Measurements from ENCODE around the gene CCDC73. TPM values are rescaled to one million over a fixed set of nuclear protein-coding genes. Genes with fewer than 3 reads are reported as not detected.

Gene CCDC73
- total and polyA plus RNA-seq, 4 donors = 0.02 to 0.50 (median 0.33) TPM

- H3K36me3 ChIP-seq (ENCODE audit: control insufficient read depth in 4 of 4, insufficient read depth in 3 of 4, low read depth in 1 of 4, low read length in 3 of 4) = no peaks in the 10 kb centered on the region
- no peak overlapping the region for H3K9ac ChIP-seq (ENCODE audit: low read depth in 1 of 2, low read length in 2 of 2)
- DNase-seq (ENCODE audit: low spot score) = no peak
- H3K27me3 ChIP-seq (ENCODE audit: control insufficient read depth in 4 of 4, insufficient read depth in 4 of 4, low read length in 3 of 4) = no peaks in the 10 kb centered on the region
- WGBS = 92% methylated on average over 4 of the region's 4 CpGs
- TF ChIP-seq JUND (IDR thresholded peaks at IDR 0.05) (no peak), TAF1 (conservative IDR thresholded peaks at IDR 0.05) (no peak), EGR1 (IDR thresholded peaks at IDR 0.05; ENCODE audit: low read depth in 2 of 2) (no peak), FOXA1 (IDR thresholded peaks at IDR 0.05) (no peak), YY1 (IDR thresholded peaks at IDR 0.05) (no peak), ATF3 (IDR thresholded peaks at IDR 0.05) (no peak), GABPA (IDR thresholded peaks at IDR 0.05 in 1 of 2, conservative IDR thresholded peaks at IDR 0.05 in 1 of 2) (no peak), REST (IDR thresholded peaks at IDR 0.05) (no peak), CTCF (IDR thresholded peaks at IDR 0.05; ENCODE audit: low read depth, low read length, missing input control) (no peak), HNF4G (IDR thresholded peaks at IDR 0.05) (no peak), HNF4A (conservative IDR thresholded peaks at IDR 0.05) (no peak), SP1 (IDR thresholded peaks at IDR 0.05) (no peak)
- no peaks in the 10 kb centered on the region for H3K9me3 ChIP-seq (ENCODE audit: control insufficient read depth in 4 of 4, low read length in 3 of 4)
- peaks cover 0 to 6% (median 0%) of the 10 kb centered on the region in 4 donors for H3K4me1 ChIP-seq (ENCODE audit: control insufficient read depth in 4 of 4, insufficient read depth in 4 of 4, low read length in 3 of 4)
- no peak overlapping the region for H3K27ac ChIP-seq (ENCODE audit: low read depth in 1 of 2, low read length in 2 of 2)
- no peak overlapping the region for H3K4me3 ChIP-seq (ENCODE audit: low read depth in 1 of 3, low read length in 3 of 3)
Measured at GRCh38 chr11:32616903-32617302, 177.6 kb downstream of the CCDC73 start.

- Histone ChIP-seq H3K9ac (ENCODE audit: low read depth in 1 of 2, low read length in 2 of 2) (no peak overlapping the region), H3K27ac (ENCODE audit: low read depth in 1 of 2, low read length in 2 of 2) (no peak overlapping the region), H3K36me3 (ENCODE audit: control insufficient read depth in 4 of 4, insufficient read depth in 3 of 4, low read depth in 1 of 4, low read length in 3 of 4) (peaks cover 0 to 4% (median 0%) of the 10 kb centered on the region in 4 donors), H3K27me3 (ENCODE audit: control insufficient read depth in 4 of 4, insufficient read depth in 4 of 4, low read length in 3 of 4) (no peaks in the 10 kb centered on the region), H3K4me3 (ENCODE audit: low read depth in 1 of 3, low read length in 3 of 3) (no peak overlapping the region), H3K4me1 (ENCODE audit: control insufficient read depth in 4 of 4, insufficient read depth in 4 of 4, low read length in 3 of 4) (peaks cover 0 to 6% (median 0%) of the 10 kb centered on the region in 4 donors), H3K9me3 (ENCODE audit: control insufficient read depth in 4 of 4, low read length in 3 of 4) (no peaks in the 10 kb centered on the region)
- peak in 1 of 2 donors; percentile 9 for TF ChIP-seq RAD21 (IDR thresholded peaks at IDR 0.05)
- no peak for TF ChIP-seq FOXA1 (IDR thresholded peaks at IDR 0.05)
- DNase-seq (ENCODE audit: low spot score) = no peak
Measured at GRCh38 chr11:32615422-32615821, 179.0 kb downstream of the CCDC73 start.
